HFF-Myc (cell line): ENCODE data around the gene CAPS.

Source experiments
- DNase-seq: peaks from one replicate; pipeline ENCODE4 v3.0.0-alpha.2; 2011; ENCODE audit warnings: low read depth; ENCODE audit errors: extremely low read depth
- H3K4me3 ChIP-seq: replicated peaks from 2 replicates; pipeline ENCODE4 v1.5.1; 2011; ENCODE audit warnings: low read depth, mild to moderate bottlenecking, control low read depth, low read length
- TF ChIP-seq, protein P1 (sequence below): IDR thresholded peaks from 2 replicates; pipeline ENCODE4 v1.5.1; 2012; ENCODE audit warnings: mild to moderate bottlenecking, low read depth, low read length, control low read depth; ENCODE audit errors: missing control alignments

CAPS gene

DNA sequence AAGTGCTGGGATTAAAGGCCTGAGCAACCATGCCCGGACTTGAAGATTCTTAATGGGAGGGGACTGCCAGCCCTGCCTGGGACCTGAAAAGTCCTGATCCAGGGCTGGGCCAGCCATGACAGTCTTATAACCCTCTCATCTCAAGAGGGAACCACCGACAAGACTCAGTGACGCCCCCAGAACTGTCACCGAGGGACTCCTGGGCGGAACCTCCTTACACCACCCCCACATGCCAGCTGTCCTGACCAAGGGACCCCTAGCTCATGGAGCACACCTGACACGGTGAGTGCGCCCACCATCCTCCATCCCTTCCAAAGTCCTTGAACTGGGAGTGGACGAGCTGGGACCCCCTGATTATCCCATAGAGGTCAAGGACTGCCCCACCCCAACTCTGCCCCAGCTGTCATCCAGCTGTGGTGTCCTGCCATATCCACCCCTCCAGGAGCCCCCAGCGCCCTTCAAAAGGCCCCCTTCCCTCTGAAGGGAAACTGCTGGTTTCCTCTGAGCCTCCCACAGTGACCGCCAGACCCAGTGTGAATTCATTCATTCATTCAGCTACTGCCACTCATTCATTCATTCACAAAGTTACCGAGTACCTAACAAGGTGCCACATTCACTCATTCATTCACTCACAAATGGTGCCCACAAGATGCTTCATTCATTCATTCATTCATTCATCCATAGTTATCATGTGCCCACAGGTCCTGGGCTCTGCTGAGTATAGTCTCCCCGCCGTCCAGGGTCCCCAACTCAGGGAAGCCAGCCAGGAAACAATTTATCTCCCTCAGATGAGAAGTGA is 14.1 kb upstream of the CAPS start:
- TF ChIP-seq, protein P1, sequence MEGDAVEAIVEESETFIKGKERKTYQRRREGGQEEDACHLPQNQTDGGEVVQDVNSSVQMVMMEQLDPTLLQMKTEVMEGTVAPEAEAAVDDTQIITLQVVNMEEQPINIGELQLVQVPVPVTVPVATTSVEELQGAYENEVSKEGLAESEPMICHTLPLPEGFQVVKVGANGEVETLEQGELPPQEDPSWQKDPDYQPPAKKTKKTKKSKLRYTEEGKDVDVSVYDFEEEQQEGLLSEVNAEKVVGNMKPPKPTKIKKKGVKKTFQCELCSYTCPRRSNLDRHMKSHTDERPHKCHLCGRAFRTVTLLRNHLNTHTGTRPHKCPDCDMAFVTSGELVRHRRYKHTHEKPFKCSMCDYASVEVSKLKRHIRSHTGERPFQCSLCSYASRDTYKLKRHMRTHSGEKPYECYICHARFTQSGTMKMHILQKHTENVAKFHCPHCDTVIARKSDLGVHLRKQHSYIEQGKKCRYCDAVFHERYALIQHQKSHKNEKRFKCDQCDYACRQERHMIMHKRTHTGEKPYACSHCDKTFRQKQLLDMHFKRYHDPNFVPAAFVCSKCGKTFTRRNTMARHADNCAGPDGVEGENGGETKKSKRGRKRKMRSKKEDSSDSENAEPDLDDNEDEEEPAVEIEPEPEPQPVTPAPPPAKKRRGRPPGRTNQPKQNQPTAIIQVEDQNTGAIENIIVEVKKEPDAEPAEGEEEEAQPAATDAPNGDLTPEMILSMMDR: no peak
- no peak overlapping the region for H3K4me3 ChIP-seq

DNA sequence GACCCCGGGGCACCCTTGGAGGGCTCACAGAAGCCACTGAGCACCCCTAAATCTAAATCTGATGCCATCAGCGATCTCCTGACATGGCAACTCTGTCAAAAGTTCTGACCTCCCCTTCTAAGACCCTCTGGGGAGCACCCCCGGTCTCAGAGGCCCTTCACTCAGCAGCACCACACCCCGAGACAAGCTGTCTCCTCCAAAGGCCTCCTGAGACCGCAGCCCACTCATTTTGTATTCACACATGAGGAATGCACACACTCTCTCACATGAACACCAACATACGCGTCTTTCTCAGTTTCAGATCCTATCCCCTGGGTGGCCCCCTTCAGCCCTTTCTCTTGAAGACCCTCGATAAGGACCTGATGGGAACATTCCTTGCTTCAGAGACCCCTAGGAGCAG is 13.1 kb upstream of the CAPS start:
- no peak overlapping the region for H3K4me3 ChIP-seq
- TF ChIP-seq, protein P1: no peak
- DNase-seq: no peak

More for the DNA sequence above, 14.1 kb upstream of the CAPS start:
- DNase-seq: no peak

DNA sequence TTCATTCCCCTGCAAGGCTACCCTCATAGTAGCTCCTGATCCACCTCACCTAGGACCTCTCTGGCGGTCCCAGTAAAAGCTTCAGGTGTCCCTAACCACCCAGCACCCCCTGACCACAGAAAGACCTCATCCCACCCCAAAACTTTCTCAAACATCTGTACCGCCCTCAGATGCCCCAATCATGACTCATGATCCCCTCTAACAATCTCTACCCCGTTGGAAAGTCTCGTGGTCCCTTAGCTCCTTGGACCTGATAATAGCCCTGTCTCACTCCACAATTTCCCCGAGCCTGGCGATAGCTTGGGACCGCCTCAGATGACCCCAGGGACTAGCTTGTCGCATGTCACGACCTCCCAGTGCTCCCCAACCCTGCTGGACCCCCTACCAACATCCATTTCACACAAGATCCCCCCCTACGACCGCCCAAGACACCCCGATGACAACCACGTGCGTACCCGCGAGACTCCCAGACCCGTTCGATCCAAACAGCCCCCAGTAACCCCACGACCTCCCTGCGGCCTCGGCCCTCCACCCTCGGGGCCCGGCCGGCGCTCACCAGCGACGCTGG is 10.9 kb upstream of the CAPS start:
- H3K4me3 ChIP-seq: peak overlapping the region; percentile 90
- DNase-seq: no peak
- TF ChIP-seq, protein P1: no peak

DNA sequence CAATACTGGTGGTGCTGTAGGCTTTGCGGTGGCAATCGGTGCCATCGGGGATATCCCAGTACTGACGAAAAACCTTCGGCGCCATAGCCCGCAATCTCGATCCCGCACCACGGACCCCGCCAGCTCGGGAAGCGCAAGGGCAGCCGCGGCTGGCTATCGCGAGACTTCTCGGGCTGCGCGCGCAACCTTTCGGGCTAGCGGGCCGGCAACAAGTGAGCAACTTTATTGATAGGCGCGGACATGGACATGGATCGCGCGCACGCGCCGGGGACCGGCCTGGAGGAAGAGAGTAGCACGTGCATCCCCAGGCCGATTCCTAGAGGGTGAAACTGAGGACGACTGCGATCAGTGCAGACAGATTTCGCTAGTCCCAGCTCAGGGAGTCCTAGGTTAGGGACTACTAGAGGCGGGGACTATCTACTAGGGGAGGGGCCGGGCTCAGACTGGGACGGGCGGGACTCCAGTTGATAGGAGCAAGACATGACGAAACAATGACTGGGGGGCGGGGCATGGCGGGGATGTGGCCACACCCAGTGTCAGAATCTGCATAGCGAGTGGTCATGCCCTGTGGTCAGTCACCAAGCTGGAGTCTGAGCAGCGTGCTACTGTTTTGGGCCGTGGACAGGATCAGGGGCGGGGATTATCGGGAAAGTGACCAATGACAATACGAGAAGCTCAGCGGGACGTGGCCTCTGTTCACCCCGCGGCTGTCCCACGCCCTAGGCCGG is 10.3 kb upstream of the CAPS start, which contains the start of gene NDUFA11:
Gene NDUFA11, minus strand, starts transcription at position 167 of the 728 bp plus-strand sequence. Its CDS starts 82 bp downstream, at position 85.
- TF ChIP-seq, protein P1: no peak
- DNase-seq: no peak
- H3K4me3 ChIP-seq: peak within 1 kb of the TSS; percentile 90

DNA sequence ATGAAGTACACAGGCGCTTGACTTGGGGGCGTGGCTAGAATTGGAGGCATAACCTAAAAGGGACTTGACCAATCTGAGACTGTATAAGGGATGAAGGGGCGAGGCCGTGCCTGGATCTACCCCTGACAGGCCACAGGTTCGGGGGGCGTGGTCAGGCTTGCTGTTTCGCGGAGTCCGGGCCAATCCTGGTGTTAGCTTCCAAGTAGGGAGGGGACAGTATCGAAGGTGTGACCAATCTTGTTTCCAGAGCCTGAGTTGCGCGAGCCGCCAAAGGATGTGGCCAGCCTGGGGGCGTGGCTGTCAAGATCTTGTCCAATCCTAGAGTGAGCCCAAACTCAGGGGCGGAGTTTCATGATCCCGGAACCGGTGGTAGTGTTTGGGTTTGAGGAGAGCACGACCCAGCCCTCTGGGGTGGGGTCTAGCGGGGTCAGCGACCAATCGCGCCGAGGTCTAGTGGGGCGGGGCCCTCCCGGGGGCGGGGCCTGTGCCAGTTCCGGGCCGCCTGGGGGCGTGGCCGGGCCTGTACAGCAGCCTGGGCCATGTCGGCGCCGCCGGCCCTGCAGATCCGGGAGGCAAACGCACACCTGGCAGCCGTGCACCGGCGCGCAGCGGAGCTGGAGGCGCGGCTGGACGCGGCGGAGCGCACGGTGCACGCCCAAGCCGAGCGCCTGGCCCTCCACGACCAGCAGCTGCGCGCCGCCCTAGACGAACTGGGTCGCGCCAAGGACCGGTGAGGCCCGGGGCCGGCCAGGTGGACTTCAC is 9.5 kb upstream of the CAPS start, which contains the start of gene VMAC:
Gene VMAC, plus strand, starts transcription at position 521 of the 762 bp plus-strand sequence. Its CDS starts 19 bp downstream, at position 540.
- peak within 1 kb of the TSS; percentile 90 for H3K4me3 ChIP-seq
- TF ChIP-seq, protein P1: no peak
- DNase-seq: peak; percentile 100

DNA sequence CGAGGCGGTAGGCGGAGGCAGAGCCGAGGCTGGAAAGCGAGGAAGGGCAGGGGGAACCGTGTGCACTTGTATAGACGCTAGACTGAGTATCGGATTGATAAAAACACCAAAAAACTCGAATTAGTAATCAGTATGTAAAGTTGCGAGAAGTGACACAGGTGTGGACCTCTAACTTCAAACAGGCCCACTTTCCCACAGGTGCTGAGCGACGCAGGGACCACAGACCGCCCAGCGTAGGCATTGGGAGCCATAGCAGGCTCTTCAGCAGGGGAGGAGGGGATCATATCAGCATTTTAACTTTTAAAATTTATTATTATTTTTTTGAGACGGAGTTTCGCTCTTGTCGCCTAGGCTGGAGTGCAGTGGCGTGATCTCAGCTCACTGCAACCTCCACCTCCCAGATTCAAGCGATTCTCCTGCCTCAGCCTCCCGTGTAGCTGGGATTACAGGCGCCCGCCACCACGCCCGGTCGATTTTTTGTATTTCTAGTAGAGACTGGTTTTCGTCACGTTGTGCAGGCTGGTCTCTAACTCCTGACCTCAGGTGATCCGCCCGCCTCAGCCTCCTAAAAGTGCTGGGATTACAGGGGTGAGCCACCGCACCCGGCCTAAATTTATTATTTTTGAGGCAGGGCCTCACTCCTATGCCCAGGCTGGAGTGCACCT is 8.8 kb upstream of the CAPS start:
- H3K4me3 ChIP-seq: peak overlapping the region; percentile 90
- TF ChIP-seq, protein P1: no peak
- DNase-seq: no peak
